ENCODE measurements around the gene TBX10. TPM values are rescaled to one million over a fixed set of nuclear protein-coding genes. Genes with fewer than 3 reads are reported as not detected.

TBX10 gene
- total RNA-seq, 1 experiment from 2014 or later, result not detected

GRCh38 chr11:67629386-67630227, 10.0 kb downstream of the TBX10 start, which contains the start of gene NUDT8 (continued):
- TF ChIP-seq EZH2phosphoT487 (IDR thresholded peaks at IDR 0.05; ENCODE audit: borderline replicate concordance), result no peak
- TF ChIP-seq CEBPB (IDR thresholded peaks at IDR 0.05; ENCODE audit: low read depth), result no peak
- TF ChIP-seq ATF3 (IDR thresholded peaks at IDR 0.05), result no peak
- peak; percentile 26; the same call in 1 of the 2 replicates for TF ChIP-seq ZFX (IDR thresholded peaks at IDR 0.05)
- TF ChIP-seq ZNF274 (IDR thresholded peaks at IDR 0.05; ENCODE audit: low read depth, low read length), result no peak

- ATAC-seq (no peak), DNase-seq (ENCODE audit: low read depth, low spot score) (no peak)
- no peaks in the 10 kb centered on the region for H3K9me3 ChIP-seq (ENCODE audit: control insufficient read depth in 1 of 2, insufficient read depth in 1 of 2, low read depth in 1 of 2, low read length in 2 of 2)
- H3K79me2 ChIP-seq (ENCODE audit: insufficient read depth, low read length), result no peaks in the 10 kb centered on the region
- peak overlapping the region; percentile 96; the same call in 1 of the 2 replicates for H3K27ac ChIP-seq (ENCODE audit: low read depth, low read length)
- peak overlapping the region; percentile 75 for H3K9ac ChIP-seq (ENCODE audit: low read length)
- H3K4me2 ChIP-seq (ENCODE audit: low read length), result peak overlapping the region; percentile 92
- ChIA-PET RAD21 (ENCODE audit: low non-redundant PET in 1 of 2, low total read pairs in 2 of 2, uncharacterized antibody in 2 of 2, unreplicated experiment in 2 of 2) (interaction anchor here (0.8 to 1.3 kb wide), 2 partner anchors 31 to 63 kb away, joined by 4 to 6 read pairs; no protein-coding TSS in a partner anchor), POLR2A (interaction anchor here (1.2 kb wide), 3 partner anchors 10 to 56 kb away, joined by 3 to 6 read pairs (median 3); no protein-coding TSS in a partner anchor), CTCF (interaction anchor here (0.6 to 2.9 kb wide), 20 partner anchors 9 to 227 kb away, joined by 3 to 34 read pairs (median 9); partner anchors contain the start of genes ACY3, GSTP1, PPP1CA and TBX10)
- intact Hi-C loops (cut with micrococcal nuclease), result no loop called here
- H2AFZ ChIP-seq (ENCODE audit: low read depth, low read length, poor library complexity, severe bottlenecking), result no peak overlapping the region
- peaks cover 5 to 25% of the 10 kb centered on the region in 2 experiments; a peak in 3 of 4 replicates for H3K4me1 ChIP-seq (ENCODE audit: control insufficient read depth in 1 of 2, insufficient read depth in 2 of 2, low read length in 2 of 2)
- H3K4me3 ChIP-seq (replicated peaks in 1 of 2; ENCODE audit: low read depth in 1 of 2, low read length in 2 of 2), result peak overlapping the region; percentile 54 to 60
- H3K36me3 ChIP-seq (ENCODE audit: control insufficient read depth in 1 of 2, insufficient read depth in 2 of 2, low read length in 2 of 2), result no peaks in the 10 kb centered on the region
- BruUV-seq (replicated peaks), result TSS peak; percentile 46
- no peaks in the 10 kb centered on the region for H3K9me2 ChIP-seq (ENCODE audit: insufficient read depth)
- H3K27me3 ChIP-seq (ENCODE audit: insufficient read depth, low read length), result no peaks in the 10 kb centered on the region
- no peaks in the 10 kb centered on the region for H4K20me1 ChIP-seq (ENCODE audit: insufficient read depth)
- TF ChIP-seq CTCF (IDR thresholded peaks at IDR 0.05 in 2 of 3, conservative IDR thresholded peaks at IDR 0.05 in 1 of 3; ENCODE audit: borderline replicate concordance in 1 of 3, insufficient read depth in 1 of 3, low read depth in 2 of 3, low read length in 2 of 3), result no peak
- TF ChIP-seq SIN3A (IDR thresholded peaks at IDR 0.05; ENCODE audit: low read depth), result no peak
- no peak for TF ChIP-seq POLR2A (IDR thresholded peaks at IDR 0.05; ENCODE audit: borderline replicate concordance, extremely low read depth, insufficient read depth, insufficient read length)
- TF ChIP-seq SRF (IDR thresholded peaks at IDR 0.05; ENCODE audit: low read depth), result no peak
- no peak for TF ChIP-seq REST (IDR thresholded peaks at IDR 0.05; ENCODE audit: low read depth)
- TF ChIP-seq POLR2AphosphoS5 (IDR thresholded peaks at IDR 0.05; ENCODE audit: low read depth, low read length), result no peak
- no peak for TF ChIP-seq ZBTB33 (IDR thresholded peaks at IDR 0.05; ENCODE audit: extremely low read depth, insufficient replicate concordance, low read length)
- no peak for TF ChIP-seq FOSL1 (IDR thresholded peaks at IDR 0.05; ENCODE audit: low read depth)
- no peak for TF ChIP-seq EZH2 (IDR thresholded peaks at IDR 0.05)
- TF ChIP-seq EZH2phosphoT487 (IDR thresholded peaks at IDR 0.05; ENCODE audit: borderline replicate concordance), result no peak
- no peak for TF ChIP-seq CBX3 (IDR thresholded peaks at IDR 0.05; ENCODE audit: low read depth)
Observed at GRCh38 chr11:67628710-67629385, 10.7 kb downstream of the TBX10 start.

Data from HCT116 (cell line).